ENCODE results near the gene ACY1. TPM values are rescaled to one million over a fixed set of nuclear protein-coding genes. Genes with fewer than 3 reads are reported as not detected.

Gene ACY1
- total and polyA plus RNA-seq, 2 of the 13 experiments (the other 11 are each of a cell fraction or from before 2014, with no cell fraction given), result 113 to 162 TPM

DNA sequence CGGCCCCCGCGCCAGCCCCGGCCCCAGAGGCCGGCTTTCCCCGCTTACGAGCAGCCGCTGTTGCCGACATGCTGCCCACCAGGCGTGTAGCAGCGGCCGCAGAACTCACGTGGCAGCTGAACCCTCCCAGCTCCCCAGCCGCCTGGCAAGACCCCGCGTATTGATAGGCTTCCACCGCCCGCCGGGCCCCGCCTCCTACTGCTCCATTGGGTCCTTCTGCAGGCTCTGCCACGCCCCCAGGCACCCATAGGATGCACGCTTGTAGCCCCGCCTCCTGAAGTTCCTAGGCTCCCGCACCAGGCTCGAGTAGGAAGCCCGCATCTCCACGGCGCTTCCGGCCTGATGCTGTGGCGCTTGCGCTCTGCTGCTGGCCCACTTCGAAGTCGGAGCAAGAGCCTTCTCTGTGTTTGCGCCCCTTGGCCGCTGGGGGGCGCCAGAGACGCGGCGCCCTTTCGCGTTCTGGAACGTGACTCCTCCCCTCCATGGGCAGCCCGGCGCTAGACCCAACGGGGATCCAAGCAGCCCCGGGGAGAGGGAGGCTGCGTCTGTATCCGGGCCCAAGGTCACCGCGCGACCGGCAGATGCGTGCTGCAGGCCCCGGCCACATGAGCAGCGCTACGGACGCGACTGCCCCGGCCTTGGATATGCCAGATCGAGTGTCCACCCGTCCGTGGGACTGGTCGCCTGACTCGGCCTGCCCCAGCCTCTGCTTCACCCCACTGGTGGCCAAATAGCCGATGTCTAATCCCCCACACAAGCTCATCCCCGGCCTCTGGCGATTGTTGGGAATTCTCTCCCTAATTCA lies 41.3 kb upstream of the ACY1 start, which contains the start of the genes PARP3 and RRP9 (continued):
- TF ChIP-seq, protein P1, sequence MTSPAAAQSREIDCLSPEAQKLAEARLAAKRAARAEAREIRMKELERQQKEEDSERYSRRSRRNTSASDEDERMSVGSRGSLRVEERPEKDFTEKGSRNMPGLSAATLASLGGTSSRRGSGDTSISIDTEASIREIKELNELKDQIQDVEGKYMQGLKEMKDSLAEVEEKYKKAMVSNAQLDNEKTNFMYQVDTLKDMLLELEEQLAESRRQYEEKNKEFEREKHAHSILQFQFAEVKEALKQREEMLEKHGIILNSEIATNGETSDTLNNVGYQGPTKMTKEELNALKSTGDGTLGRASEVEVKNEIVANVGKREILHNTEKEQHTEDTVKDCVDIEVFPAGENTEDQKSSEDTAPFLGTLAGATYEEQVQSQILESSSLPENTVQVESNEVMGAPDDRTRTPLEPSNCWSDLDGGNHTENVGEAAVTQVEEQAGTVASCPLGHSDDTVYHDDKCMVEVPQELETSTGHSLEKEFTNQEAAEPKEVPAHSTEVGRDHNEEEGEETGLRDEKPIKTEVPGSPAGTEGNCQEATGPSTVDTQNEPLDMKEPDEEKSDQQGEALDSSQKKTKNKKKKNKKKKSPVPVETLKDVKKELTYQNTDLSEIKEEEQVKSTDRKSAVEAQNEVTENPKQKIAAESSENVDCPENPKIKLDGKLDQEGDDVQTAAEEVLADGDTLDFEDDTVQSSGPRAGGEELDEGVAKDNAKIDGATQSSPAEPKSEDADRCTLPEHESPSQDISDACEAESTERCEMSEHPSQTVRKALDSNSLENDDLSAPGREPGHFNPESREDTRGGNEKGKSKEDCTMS (CRISPR knock-in tag; conservative IDR thresholded peaks at IDR 0.05), result no peak
- TF ChIP-seq, protein P2, sequence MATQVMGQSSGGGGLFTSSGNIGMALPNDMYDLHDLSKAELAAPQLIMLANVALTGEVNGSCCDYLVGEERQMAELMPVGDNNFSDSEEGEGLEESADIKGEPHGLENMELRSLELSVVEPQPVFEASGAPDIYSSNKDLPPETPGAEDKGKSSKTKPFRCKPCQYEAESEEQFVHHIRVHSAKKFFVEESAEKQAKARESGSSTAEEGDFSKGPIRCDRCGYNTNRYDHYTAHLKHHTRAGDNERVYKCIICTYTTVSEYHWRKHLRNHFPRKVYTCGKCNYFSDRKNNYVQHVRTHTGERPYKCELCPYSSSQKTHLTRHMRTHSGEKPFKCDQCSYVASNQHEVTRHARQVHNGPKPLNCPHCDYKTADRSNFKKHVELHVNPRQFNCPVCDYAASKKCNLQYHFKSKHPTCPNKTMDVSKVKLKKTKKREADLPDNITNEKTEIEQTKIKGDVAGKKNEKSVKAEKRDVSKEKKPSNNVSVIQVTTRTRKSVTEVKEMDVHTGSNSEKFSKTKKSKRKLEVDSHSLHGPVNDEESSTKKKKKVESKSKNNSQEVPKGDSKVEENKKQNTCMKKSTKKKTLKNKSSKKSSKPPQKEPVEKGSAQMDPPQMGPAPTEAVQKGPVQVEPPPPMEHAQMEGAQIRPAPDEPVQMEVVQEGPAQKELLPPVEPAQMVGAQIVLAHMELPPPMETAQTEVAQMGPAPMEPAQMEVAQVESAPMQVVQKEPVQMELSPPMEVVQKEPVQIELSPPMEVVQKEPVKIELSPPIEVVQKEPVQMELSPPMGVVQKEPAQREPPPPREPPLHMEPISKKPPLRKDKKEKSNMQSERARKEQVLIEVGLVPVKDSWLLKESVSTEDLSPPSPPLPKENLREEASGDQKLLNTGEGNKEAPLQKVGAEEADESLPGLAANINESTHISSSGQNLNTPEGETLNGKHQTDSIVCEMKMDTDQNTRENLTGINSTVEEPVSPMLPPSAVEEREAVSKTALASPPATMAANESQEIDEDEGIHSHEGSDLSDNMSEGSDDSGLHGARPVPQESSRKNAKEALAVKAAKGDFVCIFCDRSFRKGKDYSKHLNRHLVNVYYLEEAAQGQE (IDR thresholded peaks at IDR 0.05; ENCODE audit: borderline replicate concordance in 1 of 2, low read depth in 1 of 2, low read length in 2 of 2), result peak in 1 of 2 experiments; percentile 36; a peak in 1 of 4 replicates
- TF ChIP-seq KLF16 (CRISPR knock-in tag; IDR thresholded peaks at IDR 0.05) (peak in 1 of 2 experiments; percentile 94; a peak in 1 of 4 replicates), MBD4 (IDR thresholded peaks at IDR 0.05; ENCODE audit: borderline replicate concordance, low read length) (no peak), KLF15 (CRISPR knock-in tag; IDR thresholded peaks at IDR 0.05; ENCODE audit: borderline replicate concordance) (peak; percentile 38; the same call in 1 of the 2 replicates), SRSF4 (IDR thresholded peaks at IDR 0.05; ENCODE audit: low read depth, low read length, poor library complexity, severe bottlenecking) (no peak), ISX (CRISPR knock-in tag; conservative IDR thresholded peaks at IDR 0.05) (no peak), ZNF761 (CRISPR knock-in tag; conservative IDR thresholded peaks at IDR 0.05) (peak; percentile 72; the same call in 1 of the 2 replicates), ZNF776 (CRISPR knock-in tag; IDR thresholded peaks at IDR 0.05) (peak; percentile 60; the same call in 1 of the 2 replicates), ZNF670 (CRISPR knock-in tag; IDR thresholded peaks at IDR 0.05; ENCODE audit: borderline replicate concordance) (no peak), U2AF2 (IDR thresholded peaks at IDR 0.05; ENCODE audit: low read depth, low read length) (no peak), HNRNPLL (IDR thresholded peaks at IDR 0.05; ENCODE audit: low read depth, low read length, poor library complexity, severe bottlenecking) (peak; percentile 74), ARNT2 (CRISPR knock-in tag; IDR thresholded peaks at IDR 0.05; ENCODE audit: low read depth) (peak; percentile 95), HOXA7 (CRISPR knock-in tag; IDR thresholded peaks at IDR 0.05) (no peak)
- TF ChIP-seq, protein P3, sequence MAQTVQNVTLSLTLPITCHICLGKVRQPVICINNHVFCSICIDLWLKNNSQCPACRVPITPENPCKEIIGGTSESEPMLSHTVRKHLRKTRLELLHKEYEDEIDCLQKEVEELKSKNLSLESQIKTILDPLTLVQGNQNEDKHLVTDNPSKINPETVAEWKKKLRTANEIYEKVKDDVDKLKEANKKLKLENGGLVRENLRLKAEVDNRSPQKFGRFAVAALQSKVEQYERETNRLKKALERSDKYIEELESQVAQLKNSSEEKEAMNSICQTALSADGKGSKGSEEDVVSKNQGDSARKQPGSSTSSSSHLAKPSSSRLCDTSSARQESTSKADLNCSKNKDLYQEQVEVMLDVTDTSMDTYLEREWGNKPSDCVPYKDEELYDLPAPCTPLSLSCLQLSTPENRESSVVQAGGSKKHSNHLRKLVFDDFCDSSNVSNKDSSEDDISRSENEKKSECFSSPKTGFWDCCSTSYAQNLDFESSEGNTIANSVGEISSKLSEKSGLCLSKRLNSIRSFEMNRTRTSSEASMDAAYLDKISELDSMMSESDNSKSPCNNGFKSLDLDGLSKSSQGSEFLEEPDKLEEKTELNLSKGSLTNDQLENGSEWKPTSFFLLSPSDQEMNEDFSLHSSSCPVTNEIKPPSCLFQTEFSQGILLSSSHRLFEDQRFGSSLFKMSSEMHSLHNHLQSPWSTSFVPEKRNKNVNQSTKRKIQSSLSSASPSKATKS (CRISPR knock-in tag; IDR thresholded peaks at IDR 0.05), result no peak
- TF ChIP-seq, protein P4, sequence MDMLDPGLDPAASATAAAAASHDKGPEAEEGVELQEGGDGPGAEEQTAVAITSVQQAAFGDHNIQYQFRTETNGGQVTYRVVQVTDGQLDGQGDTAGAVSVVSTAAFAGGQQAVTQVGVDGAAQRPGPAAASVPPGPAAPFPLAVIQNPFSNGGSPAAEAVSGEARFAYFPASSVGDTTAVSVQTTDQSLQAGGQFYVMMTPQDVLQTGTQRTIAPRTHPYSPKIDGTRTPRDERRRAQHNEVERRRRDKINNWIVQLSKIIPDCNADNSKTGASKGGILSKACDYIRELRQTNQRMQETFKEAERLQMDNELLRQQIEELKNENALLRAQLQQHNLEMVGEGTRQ (IDR thresholded peaks at IDR 0.05; ENCODE audit: low read depth, low read length), result no peak
- TF ChIP-seq, protein P4 (CRISPR knock-in tag; IDR thresholded peaks at IDR 0.05; ENCODE audit: borderline replicate concordance), result peak; percentile 68; the same call in 1 of the 2 replicates

Measured in HepG2 (cell line).